Neural progenitor cell (in vitro differentiated cells): ENCODE measurements around the gene TUBB2B. TPM values are rescaled to one million over a fixed set of nuclear protein-coding genes. Genes with fewer than 3 reads are reported as not detected.

Source experiments
- DNase-seq: peaks from one replicate; pipeline ENCODE4 v3.0.0-alpha.2; 2016; ENCODE audit warnings: low spot score
- H2AFZ ChIP-seq: fragments of 200-600 bp; sonication (generic); replicated peaks from 2 replicates; pipeline ENCODE4 v1.6.1; 2016; ENCODE audit warnings: antibody characterized with exemption
- H3F3A ChIP-seq: fragments of 200-600 bp; sonication (generic); 2 replicates; pipeline ENCODE4 v1.6.1; 2016; ENCODE audit warnings: antibody characterized with exemption, low read depth
- H3K27ac ChIP-seq: fragments of 200-600 bp; sonication (generic); 2 replicates; pipeline ENCODE4 v1.5.1; 2016; ENCODE audit warnings: mild to moderate bottlenecking
- H3K27me3 ChIP-seq: fragments of 200-600 bp; sonication (generic); 2 replicates; pipeline ENCODE4 v1.6.1; 2016; ENCODE audit warnings: mild to moderate bottlenecking, moderate library complexity
- H3K36me3 ChIP-seq: fragments of 200-600 bp; sonication (generic); 2 replicates; pipeline ENCODE4 v1.5.1; 2016
- H3K4me1 ChIP-seq: fragments of 200-600 bp; sonication (generic); 2 replicates; pipeline ENCODE4 v1.6.1; 2016; ENCODE audit warnings: mixed run types
- H3K4me2 ChIP-seq: fragments of 200-600 bp; sonication (generic); 2 replicates; pipeline ENCODE4 v1.6.1; 2016
- H3K4me3 ChIP-seq: fragments of 200-600 bp; sonication (generic); 2 replicates; pipeline ENCODE4 v1.5.1; 2016
- H3K79me2 ChIP-seq: fragments of 200-600 bp; sonication (generic); 2 replicates; pipeline ENCODE4 v1.6.1; 2016; ENCODE audit warnings: low read depth
- H3K9ac ChIP-seq: fragments of 200-600 bp; sonication (generic); 2 replicates; pipeline ENCODE4 v1.6.1; 2016
- H3K9me3 ChIP-seq: fragments of 200-600 bp; sonication (generic); 2 replicates; pipeline ENCODE4 v1.5.1; 2016; ENCODE audit warnings: low read depth
- H4K20me1 ChIP-seq: fragments of 200-600 bp; sonication (generic); 2 replicates; pipeline ENCODE4 v1.6.1; 2016; ENCODE audit warnings: low read depth
- H3K27ac Mint-ChIP-seq: 3 replicates; pipeline ENCODE4 v1.8.0; 2021; ENCODE audit warnings: mixed read lengths
- H3K27me3 Mint-ChIP-seq: 2 replicates; pipeline ENCODE4 v1.8.0; 2022; ENCODE audit warnings: low read depth, mild to moderate bottlenecking, inconsistent platforms, moderate library complexity, mixed read lengths; ENCODE audit not compliant: insufficient read depth
- H3K36me3 Mint-ChIP-seq: 3 replicates; pipeline ENCODE4 v1.8.0; 2021; ENCODE audit warnings: mixed read lengths
- H3K4me1 Mint-ChIP-seq: 3 replicates; pipeline ENCODE4 v1.8.0; 2021; ENCODE audit warnings: mixed read lengths
- H3K4me3 Mint-ChIP-seq: 3 replicates; pipeline ENCODE4 v1.8.0; 2021; ENCODE audit warnings: mild to moderate bottlenecking, moderate library complexity, mixed read lengths
- H3K9me3 Mint-ChIP-seq: 3 replicates; pipeline ENCODE4 v1.8.0; 2020; ENCODE audit warnings: mixed read lengths
- CTCF ChIP-seq: fragments of 200-600 bp; sonication (generic); IDR thresholded peaks from 2 replicates; pipeline ENCODE4 v1.5.1; 2017; ENCODE audit warnings: antibody characterized with exemption, mild to moderate bottlenecking
- EZH2 ChIP-seq: fragments of 200-600 bp; sonication (generic); IDR thresholded peaks from 2 replicates; pipeline ENCODE4 v1.6.1; 2017; ENCODE audit warnings: antibody characterized with exemption, mild to moderate bottlenecking, moderate library complexity
- EZH2phosphoT487 ChIP-seq: fragments of 200-600 bp; sonication (generic); IDR thresholded peaks from 2 replicates; pipeline ENCODE4 v1.6.1; 2017; ENCODE audit warnings: antibody characterized with exemption
- total RNA-seq: library from RNA; depleted of rRNA; stranded (reverse); fragments of >200 nt; gene quantifications from 2 replicates; pipeline ENCODE4 v1.2.3, GENCODE V29; 2015; ENCODE audit warnings: low replicate concordance

TUBB2B gene
- total RNA-seq, 1 donor from 2014 or later, result 362 TPM

- peaks cover 18% of the 10 kb centered on the region for H3K4me1 Mint-ChIP-seq
- peaks cover 6% of the 10 kb centered on the region for H3K36me3 Mint-ChIP-seq
- peaks cover 15% of the 10 kb centered on the region for H3K9me3 Mint-ChIP-seq
- H3K4me3 Mint-ChIP-seq, result no peak overlapping the region
- Histone ChIP-seq H3K27ac (no peak overlapping the region), H3K4me3 (peak overlapping the region; percentile 13), H3K4me2 (peak overlapping the region; percentile 68), H3K9me3 (no peaks in the 10 kb centered on the region), H2AFZ (peak overlapping the region; percentile 94), H3K79me2 (no peaks in the 10 kb centered on the region), H3F3A (peaks cover 43% of the 10 kb centered on the region), H3K36me3 (no peaks in the 10 kb centered on the region), H4K20me1 (no peaks in the 10 kb centered on the region), H3K4me1 (peaks cover 35% of the 10 kb centered on the region), H3K9ac (no peak overlapping the region), H3K27me3 (no peaks in the 10 kb centered on the region)
- peaks cover 3% of the 10 kb centered on the region for H3K27me3 Mint-ChIP-seq
- DNase-seq, result no peak
- TF ChIP-seq CTCF (no peak), EZH2phosphoT487 (no peak), EZH2 (no peak)
- no peak overlapping the region for H3K27ac Mint-ChIP-seq
These were observed 32.1 kb downstream of the TUBB2B start for GRCh38 chr6:3195420-3195694.

GRCh38 chr6:3194535-3195419 is 32.7 kb downstream of the TUBB2B start:
- Histone ChIP-seq H3K4me3 (peak overlapping the region; percentile 13), H3K9me3 (no peaks in the 10 kb centered on the region), H3K4me1 (peaks cover 35% of the 10 kb centered on the region), H3K79me2 (no peaks in the 10 kb centered on the region), H3K36me3 (no peaks in the 10 kb centered on the region), H3K27ac (no peak overlapping the region), H4K20me1 (no peaks in the 10 kb centered on the region), H3K27me3 (no peaks in the 10 kb centered on the region), H3F3A (peaks cover 43% of the 10 kb centered on the region), H3K4me2 (peak overlapping the region; percentile 68), H2AFZ (peak overlapping the region; percentile 94), H3K9ac (no peak overlapping the region)
- Mint-ChIP-seq H3K27ac (no peak overlapping the region), H3K27me3 (peaks cover 3% of the 10 kb centered on the region), H3K36me3 (peaks cover 10% of the 10 kb centered on the region), H3K4me3 (no peak overlapping the region), H3K4me1 (peaks cover 24% of the 10 kb centered on the region), H3K9me3 (peaks cover 15% of the 10 kb centered on the region)
- TF ChIP-seq EZH2phosphoT487, result no peak
- no peak for TF ChIP-seq CTCF
- TF ChIP-seq EZH2, result no peak
- peak; percentile 82 for DNase-seq

GRCh38 chr6:3193102-3193849 is 34.2 kb downstream of the TUBB2B start:
- peak; percentile 30 for DNase-seq
- no peaks in the 10 kb centered on the region for H3K79me2 ChIP-seq
- no peaks in the 10 kb centered on the region for H3K27me3 ChIP-seq
- H3K27ac Mint-ChIP-seq, result peak overlapping the region; percentile 96
- H3F3A ChIP-seq, result peaks cover 43% of the 10 kb centered on the region
- no peaks in the 10 kb centered on the region for H4K20me1 ChIP-seq
- no peaks in the 10 kb centered on the region for H3K9me3 ChIP-seq
- no peaks in the 10 kb centered on the region for H3K36me3 ChIP-seq
- peaks cover 35% of the 10 kb centered on the region for H3K4me1 ChIP-seq
- H3K4me3 ChIP-seq, result no peak overlapping the region
- H3K9me3 Mint-ChIP-seq, result peaks cover 5% of the 10 kb centered on the region
- H3K36me3 Mint-ChIP-seq, result peaks cover 16% of the 10 kb centered on the region
- H3K27ac ChIP-seq, result no peak overlapping the region
- H3K4me2 ChIP-seq, result peak overlapping the region; percentile 68
- H3K4me1 Mint-ChIP-seq, result peaks cover 33% of the 10 kb centered on the region
- no peak overlapping the region for H3K9ac ChIP-seq
- H3K27me3 Mint-ChIP-seq, result peaks cover 3% of the 10 kb centered on the region
- TF ChIP-seq CTCF (no peak), EZH2phosphoT487 (no peak), EZH2 (no peak)
- H2AFZ ChIP-seq, result peak overlapping the region; percentile 95
- peak overlapping the region; percentile 70 for H3K4me3 Mint-ChIP-seq
